Left lung (tissue), 10 donors: ENCODE results near the gene ADCK1. TPM values are rescaled to one million over a fixed set of nuclear protein-coding genes. Genes with fewer than 3 reads are reported as not detected.

ENCODE experiments used
- ATAC-seq: fragments of 200-7000 bp; cut with Tn5 transposase; one replicate; pipeline ENCODE4 v1.9.1; 2020; ENCODE audit warnings: moderate library complexity
- DNase-seq, 4 donors: peaks; one replicate each; pipeline ENCODE4 v3.0.0-alpha.2; 2013 to 2020
- H3K27ac ChIP-seq, 2 donors: fragments of 200-600 bp; sonication (generic) in 1 of 2; one replicate each; pipeline versions ENCODE4 v1.5.0 to v1.8.0; 2020 to 2021
- H3K27me3 ChIP-seq, 2 donors: fragments of 200-600 bp; sonication (generic) in 1 of 2; one replicate each; pipeline versions ENCODE4 v1.5.0 to v1.8.0; 2020 to 2021
- H3K36me3 ChIP-seq, 2 donors: fragments of 200-600 bp; sonication (generic) in 1 of 2; one replicate each; pipeline versions ENCODE4 v1.5.0 to v1.8.0; 2020 to 2021
- H3K4me1 ChIP-seq, 2 donors: fragments of 200-600 bp; one replicate each; pipeline ENCODE4 v1.8.0; 2021
- H3K4me3 ChIP-seq, 2 donors: fragments of 200-600 bp; sonication (generic) in 1 of 2; one replicate each; pipeline versions ENCODE4 v1.5.0 to v1.8.0; 2020 to 2021; ENCODE audit warnings: mild to moderate bottlenecking in 1 of 2
- H3K9me3 ChIP-seq, 2 donors: fragments of 200-600 bp; sonication (generic) in 1 of 2; one replicate each; pipeline versions ENCODE4 v1.5.0 to v1.8.0; 2020 to 2021
- intact Hi-C, 2 donors: fragments of 100-400 bp; cut with DNase I; formaldehyde crosslinking; loops; one replicate each; pipeline versions ENCODE4 v1.11.2 to v1.14.2; 2022
- polyA plus RNA-seq, 6 donors: library from polyadenylated mRNA; unstranded; fragments of 120-200 nt; gene quantifications; one replicate each; pipeline ENCODE4 v1.2.1, GENCODE V29; 2013; ENCODE audit not compliant: insufficient read length in 6 of 6
- total RNA-seq, 2 donors: library from RNA; stranded (reverse); fragmentation: NEBNext Ultra II Directional; extraction: Animal tissue kit (Norgen Biotek cat#: 25700); gene quantifications; one replicate each; pipeline ENCODE4 v1.2.1, GENCODE V29; 2021
- TF ChIP-seq, protein P1 (sequence below), 2 donors: fragments of 200-600 bp; sonication (generic) in 1 of 2; IDR thresholded peaks; one replicate each; pipeline versions ENCODE4 v1.5.0 to v1.8.0; 2021; ENCODE audit warnings: antibody characterized with exemption in 2 of 2
- donor health status: DM: no; HTN: yes; CAD: no.
- donor health status: DM: no; HTN: no; CAD: no.

The ADCK1 gene
- total and polyA plus RNA-seq, 8 donors: 4.8 to 10.3 (median 6.9) TPM

DNA sequence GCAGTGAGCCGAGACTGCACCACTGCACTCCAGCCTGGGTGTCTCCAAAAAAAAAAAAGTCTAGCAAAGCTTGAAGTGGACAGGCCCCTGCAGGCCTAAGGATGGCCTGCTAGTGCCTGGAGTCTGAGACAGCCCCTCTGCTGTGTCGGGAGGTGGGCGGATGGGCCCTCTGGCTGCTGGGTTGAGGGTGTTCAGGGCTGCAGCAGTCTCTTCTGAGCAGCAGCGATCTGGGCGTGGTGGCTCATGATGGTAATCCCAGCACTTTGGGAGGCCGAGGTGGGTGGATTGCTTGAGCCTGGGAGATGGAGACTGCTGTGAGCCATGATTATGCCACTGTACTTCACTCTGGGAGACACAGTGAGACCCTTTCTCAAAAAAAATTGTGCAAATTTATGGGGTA lies 57.0 kb downstream of the ADCK1 start:
- no peak overlapping the region for H3K27ac ChIP-seq
- H3K4me3 ChIP-seq: no peak overlapping the region
- H3K4me1 ChIP-seq: no peaks in the 10 kb centered on the region
- no peak for DNase-seq
- ATAC-seq: no peak
- TF ChIP-seq, protein P1, sequence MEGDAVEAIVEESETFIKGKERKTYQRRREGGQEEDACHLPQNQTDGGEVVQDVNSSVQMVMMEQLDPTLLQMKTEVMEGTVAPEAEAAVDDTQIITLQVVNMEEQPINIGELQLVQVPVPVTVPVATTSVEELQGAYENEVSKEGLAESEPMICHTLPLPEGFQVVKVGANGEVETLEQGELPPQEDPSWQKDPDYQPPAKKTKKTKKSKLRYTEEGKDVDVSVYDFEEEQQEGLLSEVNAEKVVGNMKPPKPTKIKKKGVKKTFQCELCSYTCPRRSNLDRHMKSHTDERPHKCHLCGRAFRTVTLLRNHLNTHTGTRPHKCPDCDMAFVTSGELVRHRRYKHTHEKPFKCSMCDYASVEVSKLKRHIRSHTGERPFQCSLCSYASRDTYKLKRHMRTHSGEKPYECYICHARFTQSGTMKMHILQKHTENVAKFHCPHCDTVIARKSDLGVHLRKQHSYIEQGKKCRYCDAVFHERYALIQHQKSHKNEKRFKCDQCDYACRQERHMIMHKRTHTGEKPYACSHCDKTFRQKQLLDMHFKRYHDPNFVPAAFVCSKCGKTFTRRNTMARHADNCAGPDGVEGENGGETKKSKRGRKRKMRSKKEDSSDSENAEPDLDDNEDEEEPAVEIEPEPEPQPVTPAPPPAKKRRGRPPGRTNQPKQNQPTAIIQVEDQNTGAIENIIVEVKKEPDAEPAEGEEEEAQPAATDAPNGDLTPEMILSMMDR (IDR thresholded peaks at IDR 0.05): no peak
- H3K36me3 ChIP-seq: peaks cover 0 to 4% of the 10 kb centered on the region in 2 donors
- intact Hi-C loops: no loop called here
- H3K9me3 ChIP-seq: peaks cover 0 to 2% of the 10 kb centered on the region in 2 donors
- no peaks in the 10 kb centered on the region for H3K27me3 ChIP-seq

DNA sequence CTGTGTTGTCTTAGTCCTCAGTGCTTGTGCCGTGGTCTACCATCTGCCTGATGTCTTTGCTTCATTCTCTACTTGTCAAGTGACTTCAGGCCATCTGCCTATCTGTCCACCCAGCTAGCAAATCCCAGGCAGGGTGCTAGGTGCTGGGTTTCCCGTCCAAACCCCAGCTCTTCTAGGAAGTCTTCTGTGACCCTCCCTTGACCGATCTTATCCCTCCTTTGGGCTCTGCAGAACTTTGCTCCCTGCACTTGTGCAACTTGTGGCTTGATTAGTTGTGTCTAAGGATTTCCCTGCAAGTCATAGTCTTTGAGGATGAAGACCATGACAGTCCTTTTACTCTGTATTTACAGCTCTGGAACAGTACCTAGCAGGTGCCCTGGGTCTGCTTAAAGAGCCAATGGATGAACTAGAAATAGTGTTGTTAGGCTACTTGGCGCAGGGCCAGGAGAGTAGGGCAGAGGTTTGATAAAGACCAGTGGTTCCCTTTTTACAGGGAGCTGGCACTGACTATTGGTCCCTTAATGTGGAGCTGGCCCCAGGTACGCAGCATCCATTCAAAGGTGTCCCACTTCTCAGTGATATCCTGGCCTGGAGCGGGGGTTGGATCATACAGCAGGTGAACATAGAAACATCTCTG lies 60.1 kb downstream of the ADCK1 start:
- DNase-seq (no peak), ATAC-seq (no peak)
- Histone ChIP-seq H3K36me3 (peaks cover 0 to 4% of the 10 kb centered on the region in 2 donors), H3K4me3 (no peak overlapping the region), H3K9me3 (no peaks in the 10 kb centered on the region), H3K4me1 (no peaks in the 10 kb centered on the region), H3K27ac (no peak overlapping the region), H3K27me3 (no peaks in the 10 kb centered on the region)
- TF ChIP-seq, protein P1 (IDR thresholded peaks at IDR 0.05): no peak
- intact Hi-C loops: no loop called here

DNA sequence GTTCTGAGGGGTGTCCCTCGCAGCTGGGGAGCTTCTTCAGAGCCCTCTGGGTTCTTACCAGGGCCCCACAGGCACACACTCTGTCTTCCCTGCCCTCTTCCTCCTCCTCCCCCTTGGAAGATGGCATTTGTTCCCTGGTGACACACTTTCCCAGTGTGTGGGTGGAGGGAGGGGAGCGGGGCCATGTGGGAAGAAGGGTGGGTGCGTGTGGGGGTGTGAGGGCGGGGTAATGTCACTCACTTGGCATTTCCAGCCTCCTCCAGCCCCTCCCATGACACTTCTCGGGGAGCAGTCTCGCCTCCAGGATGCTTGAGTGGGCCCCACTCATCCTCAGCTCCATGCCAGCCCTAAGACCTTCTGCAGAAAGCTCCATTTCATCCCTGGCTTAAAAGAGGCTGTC lies 61.3 kb downstream of the ADCK1 start:
- DNase-seq (no peak), ATAC-seq (no peak)
- TF ChIP-seq, protein P1 (IDR thresholded peaks at IDR 0.05): no peak
- no peak overlapping the region for H3K4me3 ChIP-seq
- no peaks in the 10 kb centered on the region for H3K27me3 ChIP-seq
- H3K9me3 ChIP-seq: no peaks in the 10 kb centered on the region
- H3K36me3 ChIP-seq: peaks cover 0 to 4% of the 10 kb centered on the region in 2 donors
- intact Hi-C loops: no loop called here
- no peaks in the 10 kb centered on the region for H3K4me1 ChIP-seq
- no peak overlapping the region for H3K27ac ChIP-seq

DNA sequence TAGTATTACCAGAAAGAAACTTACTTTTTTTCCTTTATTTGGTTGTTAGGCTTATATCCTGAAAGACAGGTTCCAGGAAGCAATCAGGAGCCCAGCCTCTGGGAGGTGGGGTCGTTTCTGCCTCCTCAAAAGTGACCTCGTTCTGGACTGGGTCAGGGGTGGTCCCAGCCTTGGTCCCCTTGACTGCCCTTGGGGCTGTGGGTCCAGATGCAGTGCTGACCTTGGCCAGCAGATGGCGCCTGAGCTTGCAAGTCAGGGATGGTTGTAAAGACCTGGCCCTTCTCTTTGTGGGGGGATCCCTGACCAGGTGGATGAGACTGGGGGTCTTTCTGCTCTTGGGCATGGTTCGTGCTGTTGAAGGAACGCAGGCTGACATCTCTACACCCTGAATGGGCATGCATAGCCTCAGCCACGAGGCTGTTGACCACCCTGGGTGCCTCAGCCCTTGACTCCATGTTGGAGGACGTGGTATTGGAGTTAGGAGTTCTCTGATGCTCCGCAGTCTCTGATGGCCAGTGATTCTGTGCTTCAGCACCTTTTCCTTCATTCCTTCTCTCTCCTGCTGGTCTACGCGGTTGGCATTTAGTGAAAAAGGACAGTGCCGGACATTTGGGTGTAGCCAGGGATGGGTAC lies 62.4 kb downstream of the ADCK1 start:
- DNase-seq (peak; percentile 40 to 93 (median 70)), ATAC-seq (peak; percentile 89)
- peaks cover 0 to 4% of the 10 kb centered on the region in 2 donors for H3K36me3 ChIP-seq
- no peaks in the 10 kb centered on the region for H3K9me3 ChIP-seq
- H3K27ac ChIP-seq: no peak overlapping the region
- no peaks in the 10 kb centered on the region for H3K27me3 ChIP-seq
- TF ChIP-seq, protein P1 (IDR thresholded peaks at IDR 0.05): peak; percentile 92 to 96
- no peaks in the 10 kb centered on the region for H3K4me1 ChIP-seq
- H3K4me3 ChIP-seq: no peak overlapping the region
- intact Hi-C loops: no loop called here

DNA sequence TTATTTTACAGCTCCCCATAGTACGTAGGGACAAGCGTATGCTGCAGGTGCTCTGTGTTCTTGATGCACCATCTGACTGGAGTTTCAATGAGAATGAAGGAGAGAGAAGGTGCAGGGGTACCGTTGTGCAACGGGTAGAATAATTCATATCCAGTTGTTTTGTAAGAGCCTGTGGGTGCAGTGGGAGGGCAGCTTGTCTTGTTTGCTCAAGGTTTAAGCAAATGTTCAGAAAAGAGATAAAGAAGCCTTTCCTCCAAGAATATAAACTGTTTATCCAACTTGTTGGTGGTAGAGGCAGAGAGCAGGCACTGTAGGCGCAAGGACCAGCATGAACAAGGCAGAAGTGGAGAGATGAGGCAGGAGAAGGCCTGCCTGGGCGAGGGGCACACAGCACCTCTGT lies 64.2 kb downstream of the ADCK1 start:
- Histone ChIP-seq H3K4me1 (no peaks in the 10 kb centered on the region), H3K36me3 (peaks cover 0 to 4% of the 10 kb centered on the region in 2 donors), H3K27ac (no peak overlapping the region), H3K27me3 (no peaks in the 10 kb centered on the region), H3K9me3 (no peaks in the 10 kb centered on the region), H3K4me3 (no peak overlapping the region)
- intact Hi-C loops: no loop called here
- ATAC-seq (no peak), DNase-seq (no peak)
- TF ChIP-seq, protein P1 (IDR thresholded peaks at IDR 0.05): no peak
